Activated naive CD8-positive, alpha-beta T cell treated with anti-CD3 and anti-CD28 coated beads, Interleukin-2, amount 50 U/mL, for 16 hours (primary cell): Measurements from ENCODE around the gene ASTN2.
"Not testable (repeated sequence)": the region's sequence is repeated elsewhere in the genome, so short reads cannot be mapped to it uniquely, and the experiment has no call there.

Experiments
- DNase-seq: peaks from one replicate; pipeline ENCODE4 v3.0.0-alpha.2; 2020; ENCODE audit warnings: low read depth, low spot score

The ASTN2 gene

GRCh38 chr9:117074784-117075520, 339.9 kb downstream of the ASTN2 start:
- no peak for DNase-seq

- no peak for DNase-seq
Measured at GRCh38 chr9:117074342-117074662, 340.6 kb downstream of the ASTN2 start.

GRCh38 chr9:117073539-117074341, 341.1 kb downstream of the ASTN2 start:
- no peak for DNase-seq

DNA sequence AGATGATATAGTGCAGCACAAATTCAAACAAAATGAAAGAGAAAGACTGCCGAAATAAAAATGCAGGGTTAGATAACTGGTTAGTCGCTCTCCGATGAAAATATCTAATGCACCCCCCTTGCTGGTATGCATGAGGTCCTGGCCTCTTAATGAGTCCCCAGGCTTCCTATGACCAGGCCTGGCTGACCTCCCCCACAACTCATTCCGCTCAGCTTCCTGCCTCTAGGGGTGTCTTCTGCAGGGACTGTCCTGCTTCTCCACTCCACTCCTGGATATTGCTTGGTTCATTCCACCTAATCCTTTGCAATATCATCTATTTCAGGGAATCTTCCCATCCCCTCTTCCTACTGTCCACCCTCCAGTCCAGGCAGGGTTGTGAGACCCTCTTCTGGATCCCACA, 341.8 kb downstream of the ASTN2 start:
- DNase-seq = no peak

DNA sequence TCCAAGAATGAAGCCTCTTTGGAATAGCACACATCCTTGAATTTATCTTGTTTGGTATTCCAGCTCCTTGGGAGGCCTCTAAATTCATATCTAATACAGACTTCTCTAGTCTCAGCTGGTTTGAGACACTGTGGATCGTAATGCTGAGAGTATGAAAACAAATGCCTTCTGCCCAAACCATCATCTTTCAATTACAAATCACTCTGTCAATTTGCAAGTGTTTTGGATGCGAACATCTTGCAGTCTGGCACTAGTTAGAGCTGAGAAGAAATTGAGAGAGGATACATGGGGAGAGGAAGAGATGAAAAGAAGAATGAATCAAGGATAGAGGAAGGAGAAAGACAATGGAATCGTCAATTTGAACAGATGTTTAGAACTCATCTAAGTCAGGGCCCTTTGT, 342.6 kb downstream of the ASTN2 start:
- DNase-seq = no peak

GRCh38 chr9:117071673-117072207, 343.1 kb downstream of the ASTN2 start:
- DNase-seq = not testable (repeated sequence)

DNA sequence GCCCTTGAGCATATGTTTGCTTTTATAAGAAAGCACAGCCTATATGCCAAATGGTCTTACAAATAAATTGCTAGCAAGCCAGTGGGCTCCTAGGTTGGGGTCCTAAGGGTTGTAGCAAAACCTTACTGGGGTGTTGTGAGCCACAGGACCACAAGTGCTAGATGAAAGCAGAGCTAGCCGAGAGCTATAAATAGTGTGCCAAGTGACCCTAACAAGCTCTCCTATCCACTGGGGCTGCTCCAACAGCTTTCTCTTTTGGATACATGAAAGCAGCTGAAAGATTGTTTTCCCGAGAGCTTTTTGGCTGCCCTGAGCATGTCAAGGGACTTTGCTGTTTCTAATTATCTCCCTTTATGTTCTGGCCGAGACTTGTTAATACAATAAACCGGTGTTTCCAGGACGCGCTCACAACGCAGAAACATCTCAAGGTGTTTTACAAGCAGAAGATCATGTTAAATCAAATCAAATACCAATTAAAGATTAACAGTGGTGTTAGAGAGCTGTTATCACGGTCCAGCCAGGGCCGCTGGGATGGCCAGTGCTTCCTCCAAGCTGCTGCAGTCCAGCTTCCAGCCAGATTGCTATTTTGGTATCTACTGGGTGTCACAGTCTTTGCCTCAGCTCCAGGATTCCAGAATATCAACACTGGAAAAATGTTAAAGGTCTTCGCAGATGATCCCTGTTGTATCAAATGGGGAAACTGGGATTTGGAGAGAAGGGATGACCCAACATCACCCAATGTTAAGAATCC, 351.0 kb downstream of the ASTN2 start:
- DNase-seq = no peak

- DNase-seq = no peak
Measured at GRCh38 chr9:117060963-117061362, 353.9 kb downstream of the ASTN2 start.

DNA sequence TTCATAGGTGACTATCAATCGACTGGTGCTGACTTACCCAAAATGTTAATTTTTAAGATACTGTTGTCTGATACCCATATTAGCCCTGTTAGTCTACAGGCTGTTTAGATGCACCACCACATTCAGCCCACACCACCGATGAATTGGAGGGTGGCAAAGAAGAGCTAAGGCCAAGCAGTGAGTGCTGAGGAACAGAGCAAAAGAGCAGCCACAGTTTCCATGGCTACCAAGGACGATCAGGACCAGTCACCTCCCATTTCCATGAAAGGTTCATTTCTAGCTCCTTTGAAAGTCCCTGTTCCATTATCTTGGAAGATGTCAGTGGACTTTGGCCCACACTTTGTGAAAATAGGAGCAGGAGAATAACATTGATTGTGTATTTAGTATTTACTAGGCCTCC, 364.9 kb downstream of the ASTN2 start:
- no peak for DNase-seq

DNA sequence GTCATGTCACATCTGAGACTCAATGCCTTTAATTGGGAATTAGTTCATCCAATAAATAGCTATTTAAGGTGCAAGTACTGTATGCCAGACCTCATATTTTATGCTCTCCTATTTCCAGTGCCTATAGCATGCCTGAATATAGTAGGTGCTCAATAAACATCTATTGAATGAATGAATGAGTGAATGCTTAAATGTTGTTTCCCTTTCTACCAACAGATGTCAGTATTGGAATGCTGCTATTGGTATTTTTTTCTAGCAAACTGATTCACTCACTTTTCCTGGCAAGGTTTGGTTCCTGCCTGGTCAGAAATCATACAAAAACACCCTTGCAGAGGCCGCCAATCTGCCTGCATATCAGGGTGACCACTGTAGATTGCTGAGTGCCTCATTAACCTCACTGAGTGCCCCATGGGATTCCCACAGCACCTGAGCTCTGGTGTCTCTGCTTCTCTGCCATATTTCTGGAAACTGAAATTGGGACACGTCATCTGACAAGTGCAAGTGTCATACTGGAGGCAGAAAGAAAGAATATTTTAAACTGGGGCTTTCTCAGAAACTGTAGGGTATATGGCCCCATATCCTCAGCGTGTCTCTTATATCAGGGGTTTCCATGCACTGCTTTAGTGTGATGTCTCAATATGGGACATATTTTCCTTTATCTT, 368.1 kb downstream of the ASTN2 start:
- no peak for DNase-seq

- DNase-seq = no peak
Measured at GRCh38 chr9:117044241-117044640, 370.6 kb downstream of the ASTN2 start.

DNA sequence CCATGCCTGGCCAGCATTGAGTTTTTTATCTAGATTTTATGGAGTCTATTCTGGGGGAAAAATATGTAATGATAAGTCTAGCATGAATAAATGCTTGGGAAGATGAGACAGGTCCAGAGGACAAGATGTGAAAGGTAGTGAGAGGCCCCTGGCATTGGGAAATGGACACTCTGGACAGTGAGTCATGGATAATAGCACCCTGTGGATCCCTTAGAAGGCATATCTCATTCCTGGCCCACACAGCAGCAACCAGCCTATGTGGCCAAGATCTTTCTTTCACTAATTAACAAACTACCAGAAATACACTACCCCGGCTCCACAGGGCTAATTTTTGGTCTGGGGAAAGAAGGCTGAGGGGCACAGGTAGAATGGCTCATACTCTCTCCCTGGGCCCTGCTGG, 371.7 kb downstream of the ASTN2 start:
- no peak for DNase-seq

- no peak for DNase-seq
Measured at GRCh38 chr9:117035546-117035945, 379.3 kb downstream of the ASTN2 start.

- DNase-seq = no peak
Measured at GRCh38 chr9:117034866-117035265, 380.0 kb downstream of the ASTN2 start.

- DNase-seq = no peak
Measured at GRCh38 chr9:117030254-117030768, 384.5 kb downstream of the ASTN2 start.

DNA sequence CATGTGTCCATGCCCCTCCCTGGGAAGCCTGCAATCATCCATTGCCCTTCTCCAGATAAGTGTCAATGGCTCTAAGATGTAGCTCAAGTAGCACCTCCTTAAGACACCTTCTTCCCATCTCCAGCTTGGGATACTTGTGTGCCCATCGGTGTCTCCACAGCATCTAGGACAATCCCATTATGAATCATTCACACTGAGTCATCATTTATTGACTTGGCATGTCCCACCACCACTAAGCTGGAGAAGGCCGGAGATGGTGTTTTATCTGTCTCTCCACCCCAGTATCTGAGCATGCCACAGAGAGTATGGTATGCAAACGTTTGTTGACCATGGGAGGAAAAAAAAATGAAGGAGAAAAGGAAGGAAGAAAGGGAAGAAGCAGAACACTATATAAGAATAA, 385.5 kb downstream of the ASTN2 start:
- no peak for DNase-seq

DNA sequence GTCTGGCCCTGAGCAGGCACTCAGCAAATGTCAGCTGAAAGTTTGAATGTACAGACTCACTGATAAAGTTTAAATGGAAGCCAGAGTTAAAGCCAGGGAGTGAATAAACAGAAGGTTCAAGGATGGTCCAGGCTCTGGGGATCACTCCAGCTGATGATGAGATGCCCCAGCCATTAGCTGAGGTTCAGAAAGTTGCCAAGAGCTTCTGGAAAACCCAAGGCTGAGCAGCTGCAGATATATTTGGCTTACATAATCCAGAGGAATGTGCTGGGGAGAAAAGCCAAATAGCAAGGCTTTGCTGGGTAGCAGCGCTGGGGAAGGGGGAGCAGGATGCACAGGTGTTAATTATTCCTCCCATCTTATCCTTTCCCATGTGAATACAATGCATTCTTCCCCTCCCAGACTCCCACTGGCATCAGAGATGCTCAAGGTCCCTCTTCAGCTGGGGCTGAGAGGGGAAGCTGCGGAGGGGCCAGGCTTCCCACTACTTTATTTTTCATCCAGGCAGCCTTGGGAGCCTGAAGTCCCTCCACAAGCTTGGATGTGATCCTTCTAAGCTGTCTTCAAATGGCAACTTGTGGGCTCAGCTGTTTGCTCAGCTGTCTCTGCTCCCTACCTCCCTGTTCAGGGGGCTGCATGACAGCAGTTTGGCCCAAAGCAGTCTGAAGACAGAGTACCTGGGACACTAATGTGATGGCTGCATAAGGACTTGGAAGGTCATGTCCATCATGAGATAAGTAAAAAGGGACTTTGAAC, 386.6 kb downstream of the ASTN2 start:
- DNase-seq = no peak

DNA sequence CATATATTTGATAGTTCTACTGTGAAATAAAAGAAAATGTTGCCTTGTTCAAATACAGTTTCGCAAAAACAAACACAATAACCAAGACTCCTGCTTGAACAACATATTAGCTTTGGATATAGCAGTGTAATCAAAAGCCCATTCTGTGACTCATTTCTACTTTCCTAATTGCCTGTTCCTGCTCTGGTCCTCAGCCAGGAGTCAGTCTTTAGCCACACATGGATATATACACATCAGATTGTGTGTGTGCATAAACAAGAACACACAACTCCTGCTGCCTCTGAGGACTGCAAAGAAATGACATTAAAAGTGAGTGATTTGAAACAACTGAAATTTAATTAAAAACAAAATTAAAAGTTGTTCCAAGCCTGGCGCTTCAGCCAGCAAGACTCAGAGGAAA, 393.0 kb downstream of the ASTN2 start:
- DNase-seq = no peak

- DNase-seq = no peak
Measured at GRCh38 chr9:117018966-117019617, 395.8 kb downstream of the ASTN2 start.

- no peak for DNase-seq
Measured at GRCh38 chr9:117017414-117017985, 397.4 kb downstream of the ASTN2 start.
